Measurements from ENCODE around the gene GPX3.

Gene GPX3

DNA sequence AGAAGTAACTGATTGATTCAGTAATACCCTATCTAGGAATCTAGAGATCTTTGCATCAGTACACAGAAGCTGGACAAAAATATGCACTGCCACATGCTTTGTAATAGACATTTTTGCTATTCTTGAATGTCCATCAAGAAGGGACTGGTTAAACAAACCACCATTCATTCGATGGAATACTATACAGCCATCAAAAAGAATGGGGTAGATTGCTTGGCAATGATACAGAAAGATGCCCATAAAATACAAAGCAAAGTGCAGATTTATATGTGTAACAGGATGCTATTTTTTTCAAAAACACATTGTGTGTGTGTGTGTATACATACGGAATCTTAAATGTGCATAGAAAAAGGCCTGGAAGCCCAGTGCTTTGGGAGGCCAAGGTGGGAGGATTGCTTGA is 52.9 kb downstream of the GPX3 start:
- Histone ChIP-seq H3K4me1 (ENCODE audit: low read length) (no peaks in the 10 kb centered on the region), H3K9me3 (replicated peaks; ENCODE audit: insufficient read depth, low read length) (no peaks in the 10 kb centered on the region), H3K4me3 (ENCODE audit: low read length) (no peak overlapping the region), H3F3A (ENCODE audit: insufficient read depth, low read length) (no peaks in the 10 kb centered on the region), H3K27ac (ENCODE audit: low read length) (no peak overlapping the region), H4K20me1 (ENCODE audit: insufficient read depth, low read length) (peaks cover 16% of the 10 kb centered on the region; the same call in 1 of the 2 replicates), H3K36me3 (replicated peaks; ENCODE audit: insufficient read depth, low read length) (no peaks in the 10 kb centered on the region; the same call in 1 of the 2 replicates), H2AFZ (ENCODE audit: low read length) (no peak overlapping the region), H3K27me3 (replicated peaks; ENCODE audit: insufficient read depth, low read length) (no peaks in the 10 kb centered on the region), H3K9ac (ENCODE audit: low read length) (no peak overlapping the region), H3K9me2 (replicated peaks; ENCODE audit: insufficient read depth, low read length) (no peaks in the 10 kb centered on the region), H3K79me2 (ENCODE audit: low read length) (peaks cover 100% of the 10 kb centered on the region), H3K4me2 (ENCODE audit: low read depth, low read length) (no peak overlapping the region)
- TF ChIP-seq EZH2 (optimal IDR thresholded peaks at IDR 0.05; ENCODE audit: low read depth, low read length) (no peak), EZH2phosphoT487 (IDR thresholded peaks at IDR 0.05; ENCODE audit: low read length) (no peak)
- TF ChIP-seq, protein P1, sequence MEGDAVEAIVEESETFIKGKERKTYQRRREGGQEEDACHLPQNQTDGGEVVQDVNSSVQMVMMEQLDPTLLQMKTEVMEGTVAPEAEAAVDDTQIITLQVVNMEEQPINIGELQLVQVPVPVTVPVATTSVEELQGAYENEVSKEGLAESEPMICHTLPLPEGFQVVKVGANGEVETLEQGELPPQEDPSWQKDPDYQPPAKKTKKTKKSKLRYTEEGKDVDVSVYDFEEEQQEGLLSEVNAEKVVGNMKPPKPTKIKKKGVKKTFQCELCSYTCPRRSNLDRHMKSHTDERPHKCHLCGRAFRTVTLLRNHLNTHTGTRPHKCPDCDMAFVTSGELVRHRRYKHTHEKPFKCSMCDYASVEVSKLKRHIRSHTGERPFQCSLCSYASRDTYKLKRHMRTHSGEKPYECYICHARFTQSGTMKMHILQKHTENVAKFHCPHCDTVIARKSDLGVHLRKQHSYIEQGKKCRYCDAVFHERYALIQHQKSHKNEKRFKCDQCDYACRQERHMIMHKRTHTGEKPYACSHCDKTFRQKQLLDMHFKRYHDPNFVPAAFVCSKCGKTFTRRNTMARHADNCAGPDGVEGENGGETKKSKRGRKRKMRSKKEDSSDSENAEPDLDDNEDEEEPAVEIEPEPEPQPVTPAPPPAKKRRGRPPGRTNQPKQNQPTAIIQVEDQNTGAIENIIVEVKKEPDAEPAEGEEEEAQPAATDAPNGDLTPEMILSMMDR (IDR thresholded peaks at IDR 0.05; ENCODE audit: low read length): no peak
- DNase-seq: no peak

DNA sequence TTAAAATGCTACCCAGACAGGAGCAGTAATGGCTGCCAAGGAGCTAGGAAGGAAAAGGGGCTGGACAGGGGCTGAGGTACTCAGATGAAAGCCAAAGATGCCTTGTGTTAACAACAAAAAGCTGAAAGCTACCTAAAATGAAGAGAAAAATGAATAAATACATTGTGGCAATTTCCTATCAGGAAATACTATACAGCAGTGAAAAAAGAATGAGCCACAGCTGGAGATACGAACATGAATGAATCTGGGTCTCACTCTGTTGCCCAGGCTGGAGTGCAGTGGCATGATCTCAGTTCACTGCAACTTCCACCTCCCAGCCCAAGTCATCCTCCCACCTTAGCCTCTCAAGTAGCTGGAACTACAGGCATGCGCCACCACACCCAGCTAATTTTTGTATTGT is 54.2 kb downstream of the GPX3 start:
- no peaks in the 10 kb centered on the region for H3K9me2 ChIP-seq (replicated peaks; ENCODE audit: insufficient read depth, low read length)
- no peak overlapping the region for H3K27ac ChIP-seq (ENCODE audit: low read length)
- no peak overlapping the region for H3K9ac ChIP-seq (ENCODE audit: low read length)
- H3K27me3 ChIP-seq (replicated peaks; ENCODE audit: insufficient read depth, low read length): no peaks in the 10 kb centered on the region
- DNase-seq: no peak
- H3K4me2 ChIP-seq (ENCODE audit: low read depth, low read length): no peak overlapping the region
- H3K4me3 ChIP-seq (ENCODE audit: low read length): no peak overlapping the region
- H3K9me3 ChIP-seq (replicated peaks; ENCODE audit: insufficient read depth, low read length): no peaks in the 10 kb centered on the region
- H3F3A ChIP-seq (ENCODE audit: insufficient read depth, low read length): no peaks in the 10 kb centered on the region
- H3K36me3 ChIP-seq (replicated peaks; ENCODE audit: insufficient read depth, low read length): no peaks in the 10 kb centered on the region
- H3K4me1 ChIP-seq (ENCODE audit: low read length): peaks cover under 1% of the 10 kb centered on the region
- no peak overlapping the region for H2AFZ ChIP-seq (ENCODE audit: low read length)
- TF ChIP-seq EZH2phosphoT487 (IDR thresholded peaks at IDR 0.05; ENCODE audit: low read length) (no peak), EZH2 (optimal IDR thresholded peaks at IDR 0.05; ENCODE audit: low read depth, low read length) (no peak)
- TF ChIP-seq, protein P1 (IDR thresholded peaks at IDR 0.05; ENCODE audit: low read length): no peak
- H4K20me1 ChIP-seq (ENCODE audit: insufficient read depth, low read length): peaks cover 16% of the 10 kb centered on the region; the same call in 1 of the 2 replicates
- peaks cover 100% of the 10 kb centered on the region for H3K79me2 ChIP-seq (ENCODE audit: low read length)

DNA sequence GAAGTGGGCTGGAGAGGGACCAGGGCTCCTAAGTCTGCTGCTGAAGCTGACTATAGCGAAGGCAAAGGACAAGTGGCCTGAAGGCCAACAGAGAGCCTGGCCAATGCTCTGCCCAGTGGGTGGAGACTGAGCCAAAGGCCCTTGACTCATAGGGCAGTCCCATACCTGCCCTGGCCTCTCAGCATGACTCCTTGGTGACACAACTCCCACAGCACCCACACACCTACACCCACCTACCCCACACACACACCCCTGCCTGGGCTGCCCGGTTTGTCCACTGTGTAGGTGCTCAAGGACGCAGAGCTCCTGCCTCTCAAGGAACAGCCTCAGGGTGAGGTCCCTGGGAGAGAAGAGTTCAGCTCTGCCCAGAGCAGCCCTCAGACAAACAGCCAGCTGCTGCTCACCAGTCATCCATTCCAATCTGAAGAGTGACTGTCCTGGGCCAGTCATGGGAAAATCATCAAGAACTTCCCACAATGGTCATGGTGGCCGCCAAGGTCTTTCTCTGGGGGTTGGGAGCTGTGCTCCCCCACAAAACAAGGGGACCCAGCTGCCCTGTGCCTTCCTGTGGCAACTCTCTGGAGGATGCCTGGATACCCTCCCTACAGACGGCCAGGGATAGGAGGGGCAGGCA is 55.4 kb downstream of the GPX3 start:
- TF ChIP-seq, protein P1 (IDR thresholded peaks at IDR 0.05; ENCODE audit: low read length): no peak
- TF ChIP-seq EZH2 (optimal IDR thresholded peaks at IDR 0.05; ENCODE audit: low read depth, low read length) (no peak), EZH2phosphoT487 (IDR thresholded peaks at IDR 0.05; ENCODE audit: low read length) (no peak)
- Histone ChIP-seq H3K9ac (ENCODE audit: low read length) (no peak overlapping the region), H3K4me1 (ENCODE audit: low read length) (peaks cover 7% of the 10 kb centered on the region), H2AFZ (ENCODE audit: low read length) (no peak overlapping the region), H3K4me2 (ENCODE audit: low read depth, low read length) (no peak overlapping the region), H3K9me2 (replicated peaks; ENCODE audit: insufficient read depth, low read length) (no peaks in the 10 kb centered on the region), H3K9me3 (replicated peaks; ENCODE audit: insufficient read depth, low read length) (no peaks in the 10 kb centered on the region), H4K20me1 (ENCODE audit: insufficient read depth, low read length) (0 out of 2 replicates have a peak, but pooled peaks cover 12% of the 10 kb centered on the region), H3K36me3 (replicated peaks; ENCODE audit: insufficient read depth, low read length) (no peaks in the 10 kb centered on the region), H3K79me2 (ENCODE audit: low read length) (peaks cover 100% of the 10 kb centered on the region), H3F3A (ENCODE audit: insufficient read depth, low read length) (peaks cover 8% of the 10 kb centered on the region), H3K27me3 (replicated peaks; ENCODE audit: insufficient read depth, low read length) (no peaks in the 10 kb centered on the region), H3K4me3 (ENCODE audit: low read length) (no peak overlapping the region), H3K27ac (ENCODE audit: low read length) (no peak overlapping the region)
- no peak for DNase-seq
